LNCAP (cell line): ENCODE data around the gene WDR27.

Source experiments
- CTCF ChIP-seq: fragments of 450-650 bp; IDR thresholded peaks from 2 replicates; pipeline ENCODE4 v1.5.1; 2017; ENCODE audit warnings: mild to moderate bottlenecking

The WDR27 gene

GRCh38 chr6:169536446-169537170, 165.2 kb downstream of the WDR27 start:
- TF ChIP-seq CTCF = no peak

GRCh38 chr6:169534039-169534421, 167.8 kb downstream of the WDR27 start:
- TF ChIP-seq CTCF = no peak

GRCh38 chr6:169533301-169534038, 168.4 kb downstream of the WDR27 start:
- TF ChIP-seq CTCF = no peak

- no peak for TF ChIP-seq CTCF
Measured at GRCh38 chr6:169530752-169531123, 171.1 kb downstream of the WDR27 start.

- TF ChIP-seq CTCF = no peak
Measured at GRCh38 chr6:169529931-169530751, 171.7 kb downstream of the WDR27 start.

- no peak for TF ChIP-seq CTCF
Measured at GRCh38 chr6:169528755-169529154, 173.1 kb downstream of the WDR27 start.

GRCh38 chr6:169527306-169527705, 174.5 kb downstream of the WDR27 start:
- TF ChIP-seq CTCF = no peak
